ENCODE results near the gene DBP.

Gene DBP

GRCh38 chr19:48596679-48597465 is 40.3 kb downstream of the DBP start:
- peak; percentile 67 for DNase-seq (ENCODE audit: low read depth)
- H3K4me3 ChIP-seq (ENCODE audit: low read depth, low read length), result peak overlapping the region; percentile 32
- no peak for TF ChIP-seq CTCF (IDR thresholded peaks at IDR 0.05; ENCODE audit: insufficient read depth, low read depth, low read length, missing control alignments)

GRCh38 chr19:48596237-48596636 is 40.9 kb downstream of the DBP start:
- no peak overlapping the region for H3K4me3 ChIP-seq (ENCODE audit: low read depth, low read length)
- no peak for TF ChIP-seq CTCF (IDR thresholded peaks at IDR 0.05; ENCODE audit: insufficient read depth, low read depth, low read length, missing control alignments)
- no peak for DNase-seq (ENCODE audit: low read depth)

GRCh38 chr19:48595833-48596232 is 41.3 kb downstream of the DBP start:
- no peak for DNase-seq (ENCODE audit: low read depth)
- TF ChIP-seq CTCF (IDR thresholded peaks at IDR 0.05; ENCODE audit: insufficient read depth, low read depth, low read length, missing control alignments), result no peak
- no peak overlapping the region for H3K4me3 ChIP-seq (ENCODE audit: low read depth, low read length)

GRCh38 chr19:48595171-48595570 is 42.0 kb downstream of the DBP start:
- no peak overlapping the region for H3K4me3 ChIP-seq (ENCODE audit: low read depth, low read length)
- no peak for TF ChIP-seq CTCF (IDR thresholded peaks at IDR 0.05; ENCODE audit: insufficient read depth, low read depth, low read length, missing control alignments)
- DNase-seq (ENCODE audit: low read depth), result no peak

- no peak overlapping the region for H3K4me3 ChIP-seq (ENCODE audit: low read depth, low read length)
- DNase-seq (ENCODE audit: low read depth), result no peak
- TF ChIP-seq CTCF (IDR thresholded peaks at IDR 0.05; ENCODE audit: insufficient read depth, low read depth, low read length, missing control alignments), result no peak
Observed at GRCh38 chr19:48591021-48591420, 46.2 kb downstream of the DBP start.

GRCh38 chr19:48588670-48589401 is 48.3 kb downstream of the DBP start:
- peak; percentile 96 for TF ChIP-seq CTCF (IDR thresholded peaks at IDR 0.05; ENCODE audit: insufficient read depth, low read depth, low read length, missing control alignments)
- peak; percentile 87 for DNase-seq (ENCODE audit: low read depth)
- no peak overlapping the region for H3K4me3 ChIP-seq (ENCODE audit: low read depth, low read length)

Data from GM12865 (cell line).